ENCODE results near the gene RELA. TPM values are rescaled to one million over a fixed set of nuclear protein-coding genes. Genes with fewer than 3 reads are reported as not detected.
"Not testable (repeated sequence)": the region's sequence is repeated elsewhere in the genome, so short reads cannot be mapped to it uniquely, and the experiment has no call there.

Gene RELA
- total RNA-seq, 2 experiments from 2014 or later: 72.5 to 82.4 TPM

DNA sequence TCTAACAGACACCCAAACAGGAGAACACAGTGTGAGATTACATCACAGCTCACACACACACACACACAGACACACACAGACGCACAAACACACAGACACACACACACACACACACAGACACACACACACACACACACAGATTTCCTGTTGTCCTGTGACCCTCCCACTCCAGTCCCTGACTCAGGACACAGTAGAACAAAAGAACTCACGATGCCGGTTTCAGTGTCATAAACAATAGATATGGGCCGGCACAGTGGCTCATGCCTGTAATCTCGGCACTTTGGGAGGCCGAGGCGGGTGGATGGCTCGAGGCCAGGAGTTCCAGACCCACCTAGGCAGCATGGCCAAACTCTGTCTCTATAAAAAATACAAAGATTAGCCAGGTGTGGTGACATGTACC, 35.5 kb upstream of the RELA start:
- ChIA-PET CTCF (no interaction called here), POLR2A (no interaction called here)
- Mint-ChIP-seq H3K36me3 (ENCODE audit: low read depth) (no peaks in the 10 kb centered on the region), H3K4me1 (ENCODE audit: low read depth) (no peaks in the 10 kb centered on the region), H3K27ac (no peak overlapping the region), H3K4me3 (no peak overlapping the region), H3K9me3 (ENCODE audit: insufficient read depth) (no peaks in the 10 kb centered on the region), H3K27me3 (ENCODE audit: low read depth) (peaks cover 21% of the 10 kb centered on the region)
- no peak for DNase-seq
- no peak for ATAC-seq

DNA sequence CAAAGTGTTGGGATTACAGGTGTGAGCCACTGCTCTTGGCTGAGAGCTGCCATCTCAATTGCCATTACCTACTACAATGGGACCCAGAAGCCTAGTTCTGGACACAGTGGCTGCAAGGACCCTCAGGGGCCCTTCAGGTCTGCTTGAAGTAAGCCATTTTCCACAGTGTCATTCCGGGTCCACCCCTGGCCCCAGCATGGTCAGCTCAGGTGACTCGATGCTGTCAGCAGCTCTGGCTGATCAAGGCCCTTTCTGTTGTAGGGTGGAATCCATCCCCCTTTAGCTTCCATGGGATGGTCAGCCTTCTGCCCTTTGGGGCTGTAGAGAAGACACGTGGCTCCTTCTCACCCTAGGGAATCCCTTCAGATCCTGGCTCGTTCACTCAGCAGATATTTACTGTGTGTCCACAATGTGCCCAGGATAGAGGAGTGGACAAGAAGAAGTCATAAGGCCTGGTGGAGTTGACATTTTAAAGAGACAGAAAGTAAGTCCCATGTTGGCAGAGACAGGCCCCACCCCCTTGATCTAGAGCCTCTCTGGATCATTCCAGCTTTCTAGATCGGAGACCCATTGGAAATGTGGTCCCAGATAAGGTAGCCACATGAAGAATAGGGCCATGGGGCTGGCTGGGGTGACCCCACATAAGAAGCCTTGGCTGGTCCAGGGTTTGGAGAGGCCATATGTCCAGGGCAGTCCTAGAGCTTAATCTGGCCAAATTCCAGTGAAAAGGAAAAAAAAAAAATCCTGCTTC, 34.3 kb upstream of the RELA start:
- Mint-ChIP-seq H3K36me3 (ENCODE audit: low read depth) (no peaks in the 10 kb centered on the region), H3K27me3 (ENCODE audit: low read depth) (peaks cover 18% of the 10 kb centered on the region), H3K27ac (no peak overlapping the region), H3K4me3 (no peak overlapping the region), H3K4me1 (ENCODE audit: low read depth) (peaks cover 4% of the 10 kb centered on the region), H3K9me3 (ENCODE audit: insufficient read depth) (no peaks in the 10 kb centered on the region)
- ChIA-PET CTCF (interaction anchor here (0.7 kb wide), 1 partner anchor 30 kb away, joined by 3 read pairs; no protein-coding TSS in a partner anchor), POLR2A (interaction anchor here (0.5 to 1.9 kb wide), 2 partner anchors 15 to 72 kb away, joined by 3 to 4 read pairs; partner anchors contain the start of gene KAT5)
- no peak for ATAC-seq
- no peak for DNase-seq

DNA sequence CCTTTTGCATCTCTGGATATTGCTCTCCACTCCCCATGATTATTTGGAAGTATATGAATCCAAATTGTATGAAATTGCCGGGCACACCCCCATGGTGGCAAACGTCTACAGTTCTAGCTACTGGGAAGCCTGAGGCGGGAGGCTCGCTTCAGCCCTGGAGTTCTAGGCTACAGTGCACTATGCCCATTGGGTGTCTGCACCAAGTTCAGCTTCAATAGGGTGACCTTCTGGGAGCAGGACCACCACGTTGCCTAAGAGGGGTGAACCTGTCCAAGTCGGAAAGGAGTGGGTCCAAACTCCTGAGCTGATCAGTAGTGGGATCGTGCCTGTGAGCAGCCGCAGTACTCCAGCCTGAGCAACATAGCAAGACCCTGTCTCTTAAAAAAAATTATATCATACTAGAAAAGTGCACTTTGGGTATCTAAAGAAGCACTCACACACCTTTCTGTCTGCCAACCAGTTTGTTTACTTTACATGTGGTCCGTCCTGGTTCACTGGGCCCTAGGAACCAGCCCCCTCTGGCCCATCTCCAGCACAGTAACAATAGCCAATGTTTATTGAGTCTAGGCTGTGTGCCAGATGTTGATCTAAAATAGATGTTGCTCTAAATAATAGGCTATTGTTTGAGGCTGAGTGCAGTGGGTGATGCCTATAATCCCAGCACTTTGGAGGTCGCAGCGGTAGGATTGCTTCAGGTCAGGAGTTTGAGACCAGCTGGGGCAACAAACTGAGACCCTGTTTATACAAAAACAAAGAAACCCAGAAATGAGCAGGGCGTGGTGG, 32.9 kb upstream of the RELA start:
- H3K27ac Mint-ChIP-seq: no peak overlapping the region
- no peak for DNase-seq
- no peaks in the 10 kb centered on the region for H3K9me3 Mint-ChIP-seq (ENCODE audit: insufficient read depth)
- H3K36me3 Mint-ChIP-seq (ENCODE audit: low read depth): no peaks in the 10 kb centered on the region
- no peak overlapping the region for H3K4me3 Mint-ChIP-seq
- H3K4me1 Mint-ChIP-seq (ENCODE audit: low read depth): peaks cover 4% of the 10 kb centered on the region
- no peak for ATAC-seq
- ChIA-PET CTCF (interaction anchor here (1.3 kb wide), 1 partner anchor 16 kb away, joined by 4 read pairs; the partner anchor contains the start of gene KAT5), POLR2A (interaction anchor here (0.8 to 1.9 kb wide), 2 partner anchors 16 to 158 kb away, joined by 3 to 4 read pairs; partner anchors contain the start of gene KAT5)
- peaks cover 18% of the 10 kb centered on the region for H3K27me3 Mint-ChIP-seq (ENCODE audit: low read depth)

DNA sequence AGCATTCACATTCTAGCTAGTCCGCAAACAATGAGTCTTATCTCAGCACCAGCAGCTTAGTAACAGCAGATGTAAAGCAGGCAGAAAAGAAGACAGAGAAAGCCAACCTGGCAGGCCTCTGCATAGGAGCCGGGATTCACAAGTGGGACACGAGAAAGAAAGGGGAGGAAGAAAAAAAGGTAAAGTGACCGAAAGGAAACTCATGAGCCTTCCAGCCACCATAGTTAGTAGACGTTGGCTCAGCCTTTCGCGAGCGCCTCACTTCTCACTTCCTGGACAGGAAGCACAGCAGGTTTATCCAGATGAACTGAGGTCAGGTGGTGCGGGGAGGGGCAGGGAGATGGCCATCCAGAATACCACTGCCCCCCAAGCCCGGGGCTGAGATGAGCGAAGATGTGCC, 29.7 kb upstream of the RELA start:
- no peak overlapping the region for H3K4me3 Mint-ChIP-seq
- ChIA-PET CTCF (interaction anchor here (1.2 kb wide), 1 partner anchor 353 kb away, joined by 4 read pairs; no protein-coding TSS in a partner anchor), POLR2A (no interaction called here)
- peaks cover 9% of the 10 kb centered on the region for H3K27me3 Mint-ChIP-seq (ENCODE audit: low read depth)
- no peak for ATAC-seq
- DNase-seq: no peak
- H3K36me3 Mint-ChIP-seq (ENCODE audit: low read depth): no peaks in the 10 kb centered on the region
- peaks cover 4% of the 10 kb centered on the region for H3K4me1 Mint-ChIP-seq (ENCODE audit: low read depth)
- H3K9me3 Mint-ChIP-seq (ENCODE audit: insufficient read depth): no peaks in the 10 kb centered on the region
- no peak overlapping the region for H3K27ac Mint-ChIP-seq

DNA sequence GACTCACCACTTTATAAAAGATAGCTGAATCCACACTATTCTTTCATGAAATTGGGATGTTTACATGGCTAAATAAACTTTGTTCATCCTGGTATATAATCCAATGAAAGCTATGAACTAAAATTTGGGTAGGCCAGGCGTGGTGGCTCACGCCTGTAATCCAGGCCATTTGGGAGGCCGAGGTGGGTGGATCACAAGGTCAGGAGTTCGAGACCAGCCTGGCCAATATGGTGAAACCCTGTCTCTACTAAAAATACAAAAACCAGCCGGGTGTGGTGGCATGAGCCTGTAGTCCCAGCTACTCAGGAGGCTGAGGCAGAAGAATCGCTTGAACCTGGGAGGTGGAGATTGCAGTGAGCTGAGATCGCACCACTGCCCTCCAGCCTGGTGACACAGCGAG, 29.1 kb upstream of the RELA start:
- DNase-seq; H3K4me3 Mint-ChIP-seq; ATAC-seq; H3K27ac Mint-ChIP-seq; POLR2A ChIA-PET; H3K36me3 Mint-ChIP-seq (ENCODE audit: low read depth); H3K9me3 Mint-ChIP-seq (ENCODE audit: insufficient read depth); H3K4me1 Mint-ChIP-seq (ENCODE audit: low read depth); H3K27me3 Mint-ChIP-seq (ENCODE audit: low read depth): not testable (repeated sequence)
- CTCF ChIA-PET: interaction anchor here (0.9 to 1.2 kb wide), 2 partner anchors 65 to 353 kb away, joined by 3 to 4 read pairs; no protein-coding TSS in a partner anchor

DNA sequence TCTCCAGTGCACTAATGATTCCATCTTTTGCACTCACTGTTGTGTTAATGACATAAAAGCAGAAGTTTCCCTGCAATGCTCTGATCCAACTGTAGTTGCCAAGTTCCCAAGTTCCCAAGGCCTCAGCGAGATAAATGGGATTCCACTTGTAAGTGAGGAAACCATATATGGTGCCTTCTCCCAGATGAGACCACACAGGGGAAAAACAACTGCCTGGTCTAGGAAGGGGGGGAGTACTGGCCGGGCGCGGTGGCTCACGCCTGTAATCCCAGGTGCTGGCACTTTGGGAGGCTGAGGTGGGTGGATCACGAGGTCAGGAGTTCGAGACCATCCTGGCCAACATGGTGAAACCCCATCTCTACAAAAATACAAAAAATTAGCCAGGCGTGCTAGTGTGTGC, 23.3 kb upstream of the RELA start:
- ChIA-PET POLR2A (no interaction called here), CTCF (interaction anchor here (0.7 to 1.6 kb wide), 2 partner anchors 94 to 131 kb away, joined by 3 read pairs; no protein-coding TSS in a partner anchor)

DNA sequence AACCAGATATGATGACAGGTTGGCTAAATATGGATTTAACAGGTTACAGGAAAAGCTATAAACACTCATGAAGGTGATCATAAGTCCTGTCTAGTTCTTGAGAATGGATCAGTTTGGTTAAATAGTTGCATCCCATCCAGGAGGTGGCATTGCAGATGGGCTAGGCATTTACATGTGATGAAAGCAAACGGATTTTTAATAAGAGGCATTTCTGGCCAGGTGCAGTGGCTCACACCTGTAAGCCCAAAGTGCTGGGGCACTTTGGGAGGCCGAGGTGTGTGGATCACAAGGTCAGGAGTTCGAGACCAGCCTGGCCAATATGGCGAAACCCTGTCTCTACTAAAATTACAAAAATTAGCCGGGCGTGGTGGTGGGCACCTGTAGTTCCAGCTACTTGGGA, 20.8 kb upstream of the RELA start:
- not testable (repeated sequence) for H3K36me3 Mint-ChIP-seq (ENCODE audit: low read depth); H3K4me3 Mint-ChIP-seq; ATAC-seq; H3K4me1 Mint-ChIP-seq (ENCODE audit: low read depth); H3K9me3 Mint-ChIP-seq (ENCODE audit: insufficient read depth); DNase-seq; H3K27ac Mint-ChIP-seq; H3K27me3 Mint-ChIP-seq (ENCODE audit: low read depth)
- ChIA-PET POLR2A (interaction anchor here (0.6 kb wide), 1 partner anchor 12 kb away, joined by 4 read pairs; no protein-coding TSS in a partner anchor), CTCF (interaction anchor here (1.0 to 1.4 kb wide), 2 partner anchors 28 to 38 kb away, joined by 3 to 5 read pairs; no protein-coding TSS in a partner anchor)

More for the DNA sequence above, 23.3 kb upstream of the RELA start:
- Mint-ChIP-seq H3K36me3 (ENCODE audit: low read depth) (no peaks in the 10 kb centered on the region), H3K27me3 (ENCODE audit: low read depth) (peaks cover 11% of the 10 kb centered on the region), H3K9me3 (ENCODE audit: insufficient read depth) (no peaks in the 10 kb centered on the region), H3K27ac (no peak overlapping the region), H3K4me3 (no peak overlapping the region), H3K4me1 (ENCODE audit: low read depth) (no peaks in the 10 kb centered on the region)
- DNase-seq: no peak
- ATAC-seq: no peak

DNA sequence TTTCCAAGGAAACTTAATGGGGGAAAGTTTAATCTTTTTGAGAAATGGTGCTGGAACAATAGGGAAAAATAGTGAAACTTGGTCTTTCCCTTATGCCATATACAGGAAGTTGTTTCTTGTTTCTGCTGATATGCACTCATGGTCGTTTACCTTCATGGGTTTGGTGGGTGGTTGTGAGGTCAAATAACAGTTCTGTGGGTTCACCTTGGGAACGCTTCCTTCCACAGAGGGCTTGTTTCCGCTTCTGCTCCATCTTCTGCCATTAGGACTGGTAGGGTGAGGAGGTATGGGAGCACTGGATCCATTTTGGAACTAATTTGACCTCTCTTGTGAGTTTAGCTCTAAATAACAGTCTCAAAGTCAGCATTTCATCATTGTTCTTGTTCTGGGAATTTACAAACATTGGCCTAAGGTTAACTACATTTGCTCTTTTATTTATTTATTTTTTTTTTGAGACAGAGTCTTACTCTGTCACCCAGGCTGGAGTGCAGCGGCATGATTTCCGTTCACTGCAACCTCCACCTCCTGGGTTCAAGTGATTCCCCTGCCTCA, 17.6 kb upstream of the RELA start:
- H3K4me3 Mint-ChIP-seq: no peak overlapping the region
- peaks cover 7% of the 10 kb centered on the region for H3K27me3 Mint-ChIP-seq (ENCODE audit: low read depth)
- ATAC-seq (no peak), DNase-seq (no peak)
- H3K9me3 Mint-ChIP-seq (ENCODE audit: insufficient read depth): no peaks in the 10 kb centered on the region
- no peaks in the 10 kb centered on the region for H3K36me3 Mint-ChIP-seq (ENCODE audit: low read depth)
- no peak overlapping the region for H3K27ac Mint-ChIP-seq
- ChIA-PET POLR2A (interaction anchor here (0.7 kb wide), 1 partner anchor 179 kb away, joined by 3 read pairs; no protein-coding TSS in a partner anchor), CTCF (no interaction called here)
- H3K4me1 Mint-ChIP-seq (ENCODE audit: low read depth): peaks cover 5% of the 10 kb centered on the region

DNA sequence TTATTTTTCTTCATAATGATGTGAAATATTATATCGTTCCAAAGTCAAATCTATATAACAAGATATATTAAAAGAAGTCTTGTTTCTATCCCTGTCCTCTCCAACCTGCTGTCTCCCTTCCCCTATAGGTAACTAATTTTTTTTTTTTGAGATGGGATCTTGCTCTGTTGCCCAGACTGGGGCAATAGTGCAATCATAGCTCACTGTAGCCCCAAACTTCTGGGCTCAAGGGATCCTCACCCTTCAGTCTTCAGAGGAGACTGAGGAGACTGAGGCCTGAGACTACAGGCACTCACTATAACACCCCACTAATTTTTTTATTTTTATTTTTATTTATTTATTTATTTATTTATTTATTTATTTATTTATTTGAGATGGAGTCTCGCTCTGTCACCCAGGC, 10.3 kb upstream of the RELA start:
- POLR2A ChIA-PET: interaction anchor here (0.7 kb wide), 1 partner anchor 185 kb away, joined by 3 read pairs; no protein-coding TSS in a partner anchor
- H3K27me3 Mint-ChIP-seq (ENCODE audit: low read depth): no peaks in the 10 kb centered on the region
- H3K4me1 Mint-ChIP-seq (ENCODE audit: low read depth): no peaks in the 10 kb centered on the region
- CTCF ChIA-PET: interaction anchor here (0.9 to 1.0 kb wide), 2 partner anchors 212 to 349 kb away, joined by 3 read pairs; no protein-coding TSS in a partner anchor
- no peaks in the 10 kb centered on the region for H3K36me3 Mint-ChIP-seq (ENCODE audit: low read depth)
- no peak for ATAC-seq
- H3K4me3 Mint-ChIP-seq: no peak overlapping the region
- no peak overlapping the region for H3K27ac Mint-ChIP-seq
- DNase-seq: no peak
- H3K9me3 Mint-ChIP-seq (ENCODE audit: insufficient read depth): no peaks in the 10 kb centered on the region

DNA sequence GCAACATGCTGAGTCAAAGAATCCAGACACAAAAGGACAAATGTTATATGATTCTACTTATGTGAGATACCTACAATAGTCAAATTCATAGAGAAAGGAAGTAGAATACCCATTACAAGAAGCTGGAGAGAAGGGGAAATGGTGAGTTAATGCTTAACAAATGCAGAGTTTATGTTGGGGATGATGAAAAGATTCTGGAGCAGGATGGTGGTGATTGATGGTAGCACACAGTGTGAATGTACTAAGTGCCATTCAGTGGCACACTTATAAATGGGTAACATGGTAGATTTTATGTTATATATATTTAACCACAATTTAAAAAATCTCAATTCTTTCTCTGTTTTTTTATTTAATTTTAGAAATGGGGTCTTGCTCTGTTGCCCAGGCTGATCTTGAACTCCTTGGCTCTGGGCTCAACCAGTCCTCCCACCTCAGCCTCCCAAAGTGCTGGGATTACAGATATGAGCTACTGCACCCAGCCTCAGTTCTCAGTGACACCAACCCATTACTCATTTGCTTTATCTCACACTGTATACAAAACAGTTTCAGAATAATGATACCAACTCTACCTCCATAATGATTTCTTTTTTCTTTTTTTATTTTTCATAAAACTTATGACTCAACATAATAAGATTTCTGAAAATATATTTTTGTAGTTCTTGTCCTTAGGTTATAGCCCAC, 9.6 kb upstream of the RELA start:
- ChIA-PET POLR2A (interaction anchor here (0.7 kb wide), 1 partner anchor 11 kb away, joined by 4 read pairs; no protein-coding TSS in a partner anchor), CTCF (interaction anchor here (0.9 to 1.0 kb wide), 3 partner anchors 34 to 350 kb away, joined by 3 read pairs; no protein-coding TSS in a partner anchor)
- no peaks in the 10 kb centered on the region for H3K36me3 Mint-ChIP-seq (ENCODE audit: low read depth)
- no peaks in the 10 kb centered on the region for H3K27me3 Mint-ChIP-seq (ENCODE audit: low read depth)
- no peak overlapping the region for H3K27ac Mint-ChIP-seq
- H3K4me3 Mint-ChIP-seq: no peak overlapping the region
- H3K9me3 Mint-ChIP-seq (ENCODE audit: insufficient read depth): no peaks in the 10 kb centered on the region
- H3K4me1 Mint-ChIP-seq (ENCODE audit: low read depth): no peaks in the 10 kb centered on the region
- no peak for ATAC-seq
- DNase-seq: no peak

DNA sequence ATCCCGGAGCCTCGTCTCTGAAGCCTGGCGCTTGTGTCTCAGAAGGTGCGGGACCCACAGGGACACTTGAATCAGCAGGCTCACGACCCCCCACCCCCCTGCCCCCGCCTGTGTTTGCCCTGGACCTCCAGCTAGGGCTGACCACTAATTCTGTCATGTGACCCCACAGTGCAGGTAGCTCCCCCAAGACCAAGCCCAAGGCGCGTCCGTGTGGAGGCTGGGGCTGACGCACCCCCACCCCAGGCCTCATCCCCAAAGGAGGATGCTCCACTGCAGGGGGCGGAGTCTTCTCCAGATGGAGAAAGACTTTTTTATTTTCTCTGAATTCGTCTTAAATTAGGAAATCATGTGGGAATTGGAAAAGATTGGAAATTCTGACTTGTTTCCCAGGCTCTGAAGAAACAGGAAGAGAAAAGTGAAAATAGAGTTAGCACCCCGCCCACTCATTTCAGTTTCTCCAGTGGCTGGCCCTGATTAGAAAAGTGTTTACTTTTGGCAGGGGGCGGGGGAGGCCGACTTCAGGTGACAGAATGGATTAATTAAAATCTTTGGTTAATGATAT, 1.0 kb upstream of the RELA start:
- CTCF ChIA-PET: interaction anchor here (0.7 to 2.3 kb wide), 4 partner anchors 10 to 359 kb away, joined by 3 to 10 read pairs (median 6); partner anchors contain the start of genes KAT5 and PCNX3
- peak; percentile 31 for ATAC-seq
- no peak for DNase-seq
- POLR2A ChIA-PET: interaction anchor here (0.6 to 3.6 kb wide), 8 partner anchors 11 to 127 kb away, joined by 3 to 27 read pairs (median 3); partner anchors contain the start of genes PCNX3 and SIPA1
- Mint-ChIP-seq H3K27ac (peak overlapping the region; percentile 91), H3K36me3 (ENCODE audit: low read depth) (peaks cover 24% of the 10 kb centered on the region), H3K4me1 (ENCODE audit: low read depth) (peaks cover 27% of the 10 kb centered on the region), H3K27me3 (ENCODE audit: low read depth) (no peaks in the 10 kb centered on the region), H3K4me3 (peak overlapping the region; percentile 81), H3K9me3 (ENCODE audit: insufficient read depth) (no peaks in the 10 kb centered on the region)

All from activated CD8-positive, alpha-beta T cell treated with anti-CD3 and anti-CD28 coated beads, Interleukin-2, amount 10 ng/mL, durations not matched to agents 7 days and 5 days (primary cell).